Duodenal mucosa (tissue), 2 donors: Measurements from ENCODE around the gene TOMM22.

Experiments
- H3K27ac ChIP-seq: one replicate; pipeline ENCODE4 v1.7.0; 2013; ENCODE audit warnings: low read depth, low read length
- H3K27me3 ChIP-seq, 2 donors: one replicate each; pipeline ENCODE4 v1.7.0; 2013; ENCODE audit warnings: low read length in 2 of 2, control low read depth in 1 of 2; ENCODE audit not compliant: insufficient read depth in 2 of 2, control insufficient read depth in 1 of 2
- H3K36me3 ChIP-seq, 2 donors: one replicate each; pipeline ENCODE4 v1.7.0; 2013; ENCODE audit warnings: low read length in 2 of 2, control low read depth in 1 of 2; ENCODE audit not compliant: insufficient read depth in 2 of 2, control insufficient read depth in 1 of 2
- H3K4me1 ChIP-seq, 2 donors: one replicate each; pipeline ENCODE4 v1.7.0; 2013; ENCODE audit warnings: low read length in 2 of 2, control low read depth in 1 of 2; ENCODE audit not compliant: insufficient read depth in 2 of 2, control insufficient read depth in 1 of 2
- H3K4me3 ChIP-seq, 2 donors: one replicate each; pipeline ENCODE4 v1.7.0; 2013; ENCODE audit warnings: low read length in 2 of 2, low read depth in 1 of 2
- H3K9ac ChIP-seq, 2 donors: one replicate each; pipeline ENCODE4 v1.7.0; 2013; ENCODE audit warnings: low read length in 2 of 2, low read depth in 1 of 2
- H3K9me3 ChIP-seq, 2 donors: one replicate each; pipeline ENCODE4 v1.7.0; 2013; ENCODE audit warnings: low read length in 2 of 2, control low read depth in 1 of 2; ENCODE audit not compliant: control insufficient read depth in 1 of 2

TOMM22 gene

DNA sequence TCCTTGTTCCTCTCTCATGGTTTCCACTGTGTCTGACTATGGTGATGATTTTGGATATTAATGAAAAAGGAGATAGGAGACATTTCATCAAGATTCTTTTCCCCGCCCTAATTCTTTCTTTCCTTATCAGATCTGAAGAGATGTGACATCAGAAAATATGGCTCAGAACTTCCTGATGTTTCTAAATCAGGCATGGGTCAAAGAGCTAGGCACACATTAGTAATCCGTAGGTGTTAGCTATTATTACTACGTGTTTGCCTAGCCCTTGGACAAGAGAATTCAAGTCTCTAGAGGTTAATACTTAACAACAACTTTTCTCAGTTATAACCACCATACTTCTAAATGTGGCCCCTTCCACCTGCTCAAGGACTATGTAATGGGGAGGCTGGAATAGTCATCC, 13.2 kb downstream of the TOMM22 start:
- H3K4me3 ChIP-seq, result no peak overlapping the region
- H3K9ac ChIP-seq, result peak overlapping the region in 1 of 2 donors; percentile 31
- H3K4me1 ChIP-seq, result peaks cover 49 to 60% of the 10 kb centered on the region in 2 donors
- no peaks in the 10 kb centered on the region for H3K27me3 ChIP-seq
- peaks cover 0 to 6% of the 10 kb centered on the region in 2 donors for H3K36me3 ChIP-seq
- no peak overlapping the region for H3K27ac ChIP-seq
- H3K9me3 ChIP-seq, result no peaks in the 10 kb centered on the region

- Histone ChIP-seq H3K9me3 (no peaks in the 10 kb centered on the region), H3K4me3 (peak overlapping the region in 1 of 2 donors; percentile 65), H3K4me1 (peaks cover 54 to 64% of the 10 kb centered on the region in 2 donors), H3K9ac (peak overlapping the region; percentile 39 to 48), H3K36me3 (peaks cover 0 to 3% of the 10 kb centered on the region in 2 donors), H3K27ac (peak overlapping the region; percentile 26), H3K27me3 (no peaks in the 10 kb centered on the region)
These were observed 15.1 kb downstream of the TOMM22 start for GRCh38 chr22:38696606-38697424.

DNA sequence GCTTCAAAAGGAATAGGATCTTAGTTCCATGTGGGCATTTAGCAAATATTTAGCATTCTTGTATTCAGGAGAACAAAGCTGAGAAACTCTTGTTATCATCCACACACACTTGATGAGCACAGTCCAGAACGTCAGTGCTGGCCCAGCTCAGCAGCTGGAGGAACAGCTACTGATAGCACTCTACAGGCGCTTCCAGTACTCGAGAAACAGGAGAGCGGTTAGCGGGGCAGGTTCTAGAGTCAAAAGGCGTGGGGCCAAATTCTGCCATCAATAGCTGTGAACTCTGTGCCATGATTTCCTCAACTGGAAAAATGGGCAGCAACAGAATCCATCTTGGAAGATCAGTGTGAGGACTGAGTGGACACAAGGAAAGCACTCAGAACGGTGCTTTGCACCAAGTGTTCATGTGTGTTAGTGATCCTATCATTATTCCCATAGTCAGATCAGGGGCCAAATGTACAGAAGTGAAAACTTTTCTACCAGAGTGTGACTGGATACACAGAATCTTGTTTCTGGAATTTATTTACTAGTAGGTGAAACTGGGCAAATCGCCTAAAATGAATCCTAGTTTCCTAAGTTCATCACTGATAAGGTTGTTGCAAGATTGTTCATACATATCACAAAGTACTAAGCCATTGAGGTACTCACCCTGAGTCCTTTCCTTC, 15.8 kb downstream of the TOMM22 start:
- Histone ChIP-seq H3K9ac (peak overlapping the region; percentile 39 to 48), H3K4me3 (peak overlapping the region; percentile 65 to 75), H3K4me1 (peaks cover 54 to 64% of the 10 kb centered on the region in 2 donors), H3K27ac (peak overlapping the region; percentile 15), H3K9me3 (no peaks in the 10 kb centered on the region), H3K27me3 (no peaks in the 10 kb centered on the region), H3K36me3 (no peaks in the 10 kb centered on the region)

DNA sequence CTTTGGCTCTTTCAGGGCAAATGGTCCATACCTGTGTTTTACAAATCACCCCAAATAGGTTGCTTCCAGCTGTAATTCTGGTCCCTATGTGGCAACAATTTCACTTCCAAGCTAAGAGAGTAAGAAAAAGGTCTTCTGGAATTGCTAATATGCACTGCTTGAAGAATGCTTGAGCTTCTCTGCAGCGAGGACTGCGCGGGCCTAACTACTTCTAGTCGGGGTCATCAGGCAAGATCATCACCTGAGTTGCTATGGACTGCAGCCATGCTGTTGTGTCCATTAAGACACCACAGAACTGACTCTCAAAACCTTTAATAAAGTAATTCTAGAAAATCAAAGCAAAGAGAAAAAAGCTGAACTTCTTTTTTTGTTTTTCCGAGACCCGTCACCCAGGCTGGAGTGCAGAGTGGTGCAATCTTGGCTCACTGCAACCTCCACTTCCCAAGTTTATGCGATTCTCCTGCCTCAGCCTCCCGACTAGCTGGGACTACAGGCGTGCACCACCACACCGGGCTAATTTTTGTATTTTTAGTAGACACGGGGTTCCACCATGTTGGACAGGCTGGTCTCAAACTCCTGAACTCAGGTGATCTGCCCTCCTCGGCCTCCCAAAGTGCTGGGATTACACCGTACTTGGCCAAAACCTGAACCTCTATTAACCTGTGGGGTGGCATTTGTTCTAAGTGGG, 16.8 kb downstream of the TOMM22 start:
- Histone ChIP-seq H3K4me3 (peak overlapping the region; percentile 65 to 75), H3K27me3 (no peaks in the 10 kb centered on the region), H3K9me3 (no peaks in the 10 kb centered on the region), H3K27ac (peak overlapping the region; percentile 97), H3K36me3 (no peaks in the 10 kb centered on the region), H3K9ac (peak overlapping the region; percentile 88 to 98), H3K4me1 (peaks cover 48 to 56% of the 10 kb centered on the region in 2 donors)

- peak overlapping the region; percentile 65 to 75 for H3K4me3 ChIP-seq
- H3K27ac ChIP-seq, result peak overlapping the region; percentile 97
- H3K36me3 ChIP-seq, result no peaks in the 10 kb centered on the region
- peaks cover 43 to 50% of the 10 kb centered on the region in 2 donors for H3K4me1 ChIP-seq
- H3K9ac ChIP-seq, result peak overlapping the region; percentile 88 to 98
- H3K27me3 ChIP-seq, result no peaks in the 10 kb centered on the region
- no peaks in the 10 kb centered on the region for H3K9me3 ChIP-seq
These were observed 17.4 kb downstream of the TOMM22 start for GRCh38 chr22:38699143-38699542.

DNA sequence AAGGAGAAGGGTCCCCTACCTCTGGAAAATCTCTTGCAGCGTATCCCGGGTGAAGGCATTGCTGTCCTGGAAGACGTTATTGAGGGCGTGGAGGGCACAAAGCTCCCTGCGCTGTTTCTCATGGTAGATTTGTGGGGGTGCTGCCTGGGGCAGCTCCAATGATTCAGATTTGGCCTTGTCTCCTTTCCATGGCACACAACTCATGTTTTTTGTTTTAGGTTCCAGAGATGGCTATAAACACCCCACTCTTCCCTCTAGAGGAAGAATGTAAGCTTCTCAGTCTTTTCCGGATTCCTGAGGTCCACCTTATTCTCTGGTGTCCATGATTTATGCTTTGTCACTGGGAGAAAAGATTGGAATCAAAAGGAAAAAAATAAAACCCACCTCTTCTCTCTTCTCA, 18.0 kb downstream of the TOMM22 start:
- no peaks in the 10 kb centered on the region for H3K27me3 ChIP-seq
- H3K9ac ChIP-seq, result peak overlapping the region; percentile 88 to 98
- peak overlapping the region; percentile 97 for H3K27ac ChIP-seq
- H3K4me3 ChIP-seq, result peak overlapping the region; percentile 65 to 75
- no peaks in the 10 kb centered on the region for H3K9me3 ChIP-seq
- no peaks in the 10 kb centered on the region for H3K36me3 ChIP-seq
- H3K4me1 ChIP-seq, result peaks cover 48 to 49% of the 10 kb centered on the region in 2 donors

GRCh38 chr22:38700270-38700788, 18.6 kb downstream of the TOMM22 start:
- H3K36me3 ChIP-seq, result no peaks in the 10 kb centered on the region
- peak overlapping the region; percentile 97 for H3K27ac ChIP-seq
- H3K9ac ChIP-seq, result peak overlapping the region; percentile 88 to 98
- no peaks in the 10 kb centered on the region for H3K27me3 ChIP-seq
- peak overlapping the region; percentile 65 to 75 for H3K4me3 ChIP-seq
- peaks cover 50 to 52% of the 10 kb centered on the region in 2 donors for H3K4me1 ChIP-seq
- no peaks in the 10 kb centered on the region for H3K9me3 ChIP-seq

GRCh38 chr22:38700789-38701628, 19.3 kb downstream of the TOMM22 start, which contains the start of gene JOSD1:
Gene JOSD1 (minus strand): TSS chr22:38700943. CDS start chr22:38699987, 956 bp downstream.
- Histone ChIP-seq H3K36me3 (no peaks in the 10 kb centered on the region), H3K9ac (peak within 1 kb of the TSS; percentile 97 to 98), H3K27me3 (no peaks in the 10 kb centered on the region), H3K27ac (peak within 1 kb of the TSS; percentile 97), H3K9me3 (no peaks in the 10 kb centered on the region), H3K4me1 (peaks cover 49 to 50% of the 10 kb centered on the region in 2 donors), H3K4me3 (peak within 1 kb of the TSS; percentile 72 to 75)

DNA sequence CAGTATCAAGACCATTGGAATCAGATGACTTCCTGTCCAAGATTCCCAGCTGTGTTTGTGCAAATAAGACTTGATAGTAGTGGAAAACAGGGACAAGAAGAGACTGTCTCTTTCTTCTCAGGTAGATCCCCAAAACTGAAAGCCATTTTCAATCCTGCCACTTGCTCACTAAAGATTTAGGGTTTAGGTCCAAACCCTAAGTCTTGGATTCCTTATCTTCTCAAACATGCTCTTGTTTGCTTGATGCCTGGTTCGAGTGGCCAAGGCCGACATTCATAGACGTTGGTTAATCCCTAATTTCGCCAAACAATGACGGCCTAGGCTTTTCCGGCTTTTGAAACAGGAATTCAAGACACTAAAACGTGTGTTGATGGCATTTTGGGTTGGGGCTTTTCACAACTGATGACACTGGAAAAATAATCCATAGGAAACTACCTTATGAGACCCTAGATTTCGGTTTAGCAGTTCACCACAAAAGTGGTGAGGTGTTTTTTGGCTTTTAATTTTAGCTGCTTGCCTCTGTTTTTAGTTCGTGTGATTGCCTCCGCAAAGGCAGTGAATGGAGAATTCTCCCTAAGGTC, 23.0 kb downstream of the TOMM22 start:
- peaks cover 36 to 43% of the 10 kb centered on the region in 2 donors for H3K4me1 ChIP-seq
- no peaks in the 10 kb centered on the region for H3K27me3 ChIP-seq
- peak overlapping the region; percentile 48 to 57 for H3K4me3 ChIP-seq
- H3K27ac ChIP-seq, result peak overlapping the region; percentile 83
- no peaks in the 10 kb centered on the region for H3K9me3 ChIP-seq
- peaks cover 0 to 6% of the 10 kb centered on the region in 2 donors for H3K36me3 ChIP-seq
- peak overlapping the region; percentile 12 to 71 for H3K9ac ChIP-seq
